ENCODE data around the gene UBALD2. TPM values are rescaled to one million over a fixed set of nuclear protein-coding genes. Genes with fewer than 3 reads are reported as not detected.

UBALD2 gene
- total and polyA plus RNA-seq, 8 donors: 17.8 to 34.6 (median 24.6) TPM

GRCh38 chr17:76318586-76318985 lies 53.4 kb downstream of the UBALD2 start:
- WGBS, 2 donors: 91 to 95% methylated on average over 3 of the region's 3 CpGs
- peaks cover 0 to 15% (median 0%) of the 10 kb centered on the region in 3 donors for H3K36me3 ChIP-seq
- FAIRE-seq: no peak

More at GRCh38 chr17:76318586-76318985, 53.4 kb downstream of the UBALD2 start:
- no peak overlapping the region for H3K4me3 ChIP-seq
- no peak for TF ChIP-seq CTCF (IDR thresholded peaks at IDR 0.05)
- intact Hi-C loops (cut with DNase I): no loop called here
- no peak overlapping the region for H3K27ac ChIP-seq
- H3K9me3 ChIP-seq: no peaks in the 10 kb centered on the region
- H3K27me3 ChIP-seq: no peaks in the 10 kb centered on the region
- DNase-seq (no peak), ATAC-seq (no peak)
- no peaks in the 10 kb centered on the region for H3K4me1 ChIP-seq

Other genes with a start within 250 kb of the UBALD2 start
- gene EVPL, start 238.0 kb upstream of the UBALD2 start, total RNA-seq: 1 to 10 TPM; 1.3 to 3.5 (median 2.9) TPM
- 10 to 100 TPM in 1 of 2 donors, 1 to 10 TPM in 1; 6.5 to 14.6 TPM for gene EVPL, start 238.0 kb upstream of the UBALD2 start, polyA plus RNA-seq
- 10 to 100 TPM; 42.4 to 74.6 (median 55.3) TPM for gene SRP68, start 192.8 kb upstream of the UBALD2 start, total RNA-seq
- gene SRP68, start 192.8 kb upstream of the UBALD2 start, polyA plus RNA-seq: 10 to 100 TPM; 32.2 to 45.9 TPM
- gene GALR2, start 190.6 kb upstream of the UBALD2 start, total RNA-seq: under 1 TPM in 2 of 6 donors, not detected in 4; 0.12 to 0.19 TPM
- under 1 TPM in 1 of 2 donors, not detected in 1; 0.11 TPM for gene GALR2, start 190.6 kb upstream of the UBALD2 start, polyA plus RNA-seq
- gene ZACN, start 186.2 kb upstream of the UBALD2 start, total RNA-seq: under 1 TPM in 1 of 6 donors, not detected in 5; 0.06 TPM
- gene ZACN, start 186.2 kb upstream of the UBALD2 start, polyA plus RNA-seq: 1 to 10 TPM; 3.4 to 4.2 TPM
- 10 to 100 TPM; 38.4 to 81.3 (median 49.8) TPM for gene EXOC7, start 161.6 kb upstream of the UBALD2 start, total RNA-seq
- gene EXOC7, start 161.6 kb upstream of the UBALD2 start, polyA plus RNA-seq: 100 to 1,000 TPM in 1 of 2 donors, 10 to 100 TPM in 1; 97.1 to 103 TPM
- gene FOXJ1, start 124.1 kb upstream of the UBALD2 start, total RNA-seq: 1 to 10 TPM in 1 of 6 donors, under 1 TPM in 5; 0.14 to 1.2 (median 0.36) TPM
- 1 to 10 TPM; 2.4 to 5.7 TPM for gene FOXJ1, start 124.1 kb upstream of the UBALD2 start, polyA plus RNA-seq
- 1 to 10 TPM in 5 of 6 donors, under 1 TPM in 1; 0.87 to 4.0 (median 2.8) TPM for gene RNF157, start 24.9 kb upstream of the UBALD2 start, total RNA-seq
- 1 to 10 TPM; 3.4 to 6.4 TPM for gene RNF157, start 24.9 kb upstream of the UBALD2 start, polyA plus RNA-seq
- 1 to 10 TPM in 5 of 6 donors, under 1 TPM in 1; 0.81 to 2.6 (median 1.6) TPM for gene QRICH2, start 42.9 kb downstream of the UBALD2 start, total RNA-seq
- 1 to 10 TPM; 7.4 to 9.2 TPM for gene QRICH2, start 42.9 kb downstream of the UBALD2 start, polyA plus RNA-seq
- gene PRPSAP1, start 88.6 kb downstream of the UBALD2 start, total RNA-seq: 10 to 100 TPM; 18.5 to 39.7 (median 24.3) TPM
- gene PRPSAP1, start 88.6 kb downstream of the UBALD2 start, polyA plus RNA-seq: 10 to 100 TPM; 26.2 to 43.3 TPM
- 10 to 100 TPM in 2 of 6 donors, 1 to 10 TPM in 4; 5.1 to 25.4 (median 8.5) TPM for gene SPHK1, start 119.3 kb downstream of the UBALD2 start, total RNA-seq
- gene SPHK1, start 119.3 kb downstream of the UBALD2 start, polyA plus RNA-seq: 10 to 100 TPM; 30.9 to 46.3 TPM
- 10 to 100 TPM; 10.4 to 19.8 (median 14.3) TPM for gene UBE2O, start 187.8 kb downstream of the UBALD2 start, total RNA-seq
- gene UBE2O, start 187.8 kb downstream of the UBALD2 start, polyA plus RNA-seq: 10 to 100 TPM; 16.3 to 17.3 TPM
- gene AANAT, start 202.3 kb downstream of the UBALD2 start, total RNA-seq: under 1 TPM in 1 of 6 donors, not detected in 5; 0.16 TPM
- under 1 TPM in 1 of 2 donors, not detected in 1; 0.23 TPM for gene AANAT, start 202.3 kb downstream of the UBALD2 start, polyA plus RNA-seq
- 10 to 100 TPM; 19.0 to 50.1 (median 22.4) TPM for gene RHBDF2, start 236.1 kb downstream of the UBALD2 start, total RNA-seq
- 10 to 100 TPM; 18.0 to 41.8 TPM for gene RHBDF2, start 236.1 kb downstream of the UBALD2 start, polyA plus RNA-seq